GM12875 (cell line): ENCODE results near the gene AIF1L.

Experiments used
- H3K4me3 ChIP-seq: one replicate; pipeline ENCODE4 v1.5.1; 2011; ENCODE audit warnings: low read depth, low read length, control low read depth
- CTCF ChIP-seq: IDR thresholded peaks from 2 replicates; pipeline ENCODE4 v1.5.1; 2011; ENCODE audit warnings: low read depth, mild to moderate bottlenecking, control low read depth, inconsistent platforms, low read length, moderate library complexity, borderline replicate concordance; ENCODE audit not compliant: insufficient read depth

Gene AIF1L

GRCh38 chr9:131067625-131068024, 28.7 kb upstream of the AIF1L start:
- TF ChIP-seq CTCF = no peak
- H3K4me3 ChIP-seq = no peak overlapping the region

GRCh38 chr9:131068076-131068816, 28.1 kb upstream of the AIF1L start:
- no peak overlapping the region for H3K4me3 ChIP-seq
- TF ChIP-seq CTCF = no peak

- H3K4me3 ChIP-seq = no peak overlapping the region
- TF ChIP-seq CTCF = no peak
Measured at GRCh38 chr9:131069699-131070098, 26.6 kb upstream of the AIF1L start.

- H3K4me3 ChIP-seq = no peak overlapping the region
- TF ChIP-seq CTCF = no peak
Measured at GRCh38 chr9:131072107-131072870, 24.0 kb upstream of the AIF1L start.

GRCh38 chr9:131072871-131073237, 23.5 kb upstream of the AIF1L start:
- TF ChIP-seq CTCF = no peak
- H3K4me3 ChIP-seq = no peak overlapping the region

- TF ChIP-seq CTCF = no peak
Measured at GRCh38 chr9:131076347-131077195, 19.8 kb upstream of the AIF1L start.

More at GRCh38 chr9:131076347-131077195, 19.8 kb upstream of the AIF1L start:
- H3K4me3 ChIP-seq = no peak overlapping the region
